ENCODE data around the gene ADAMTS4.

The ADAMTS4 gene

DNA sequence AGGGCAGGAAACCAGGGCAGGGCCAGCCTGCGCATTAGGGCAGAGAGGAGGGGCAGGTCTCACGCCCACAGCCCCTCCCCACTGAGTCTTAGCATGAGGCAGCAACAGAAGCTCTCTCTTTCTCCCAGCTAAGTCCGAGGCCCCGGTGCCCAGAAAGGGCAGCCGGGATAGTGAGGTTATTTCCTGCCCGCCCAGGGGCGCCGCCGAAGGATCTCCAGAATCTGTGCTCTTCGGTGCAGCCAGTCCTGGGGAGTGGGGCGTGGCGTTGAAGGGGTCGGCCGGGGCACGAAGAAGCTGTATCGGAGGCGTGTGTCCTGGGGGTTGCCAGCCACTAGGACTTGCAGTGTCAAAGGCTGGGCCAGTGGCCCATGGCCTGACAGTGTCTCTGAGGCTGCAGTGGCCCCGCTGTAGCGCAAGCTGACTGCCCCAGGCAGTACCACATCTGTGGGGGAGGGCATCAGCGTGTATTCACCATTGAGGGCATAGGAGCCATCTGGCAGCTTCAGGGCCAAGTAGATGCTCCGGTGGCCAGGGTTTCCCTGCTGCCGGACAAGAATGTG lies 7.8 kb downstream of the ADAMTS4 start:
- H3K9ac ChIP-seq (ENCODE audit: low read length) = no peak overlapping the region
- TF ChIP-seq, protein P1, sequence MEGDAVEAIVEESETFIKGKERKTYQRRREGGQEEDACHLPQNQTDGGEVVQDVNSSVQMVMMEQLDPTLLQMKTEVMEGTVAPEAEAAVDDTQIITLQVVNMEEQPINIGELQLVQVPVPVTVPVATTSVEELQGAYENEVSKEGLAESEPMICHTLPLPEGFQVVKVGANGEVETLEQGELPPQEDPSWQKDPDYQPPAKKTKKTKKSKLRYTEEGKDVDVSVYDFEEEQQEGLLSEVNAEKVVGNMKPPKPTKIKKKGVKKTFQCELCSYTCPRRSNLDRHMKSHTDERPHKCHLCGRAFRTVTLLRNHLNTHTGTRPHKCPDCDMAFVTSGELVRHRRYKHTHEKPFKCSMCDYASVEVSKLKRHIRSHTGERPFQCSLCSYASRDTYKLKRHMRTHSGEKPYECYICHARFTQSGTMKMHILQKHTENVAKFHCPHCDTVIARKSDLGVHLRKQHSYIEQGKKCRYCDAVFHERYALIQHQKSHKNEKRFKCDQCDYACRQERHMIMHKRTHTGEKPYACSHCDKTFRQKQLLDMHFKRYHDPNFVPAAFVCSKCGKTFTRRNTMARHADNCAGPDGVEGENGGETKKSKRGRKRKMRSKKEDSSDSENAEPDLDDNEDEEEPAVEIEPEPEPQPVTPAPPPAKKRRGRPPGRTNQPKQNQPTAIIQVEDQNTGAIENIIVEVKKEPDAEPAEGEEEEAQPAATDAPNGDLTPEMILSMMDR (IDR thresholded peaks at IDR 0.05; ENCODE audit: low read depth, low read length) = no peak
- TF ChIP-seq EZH2phosphoT487 (IDR thresholded peaks at IDR 0.05; ENCODE audit: low read depth) = no peak
- H4K20me1 ChIP-seq (ENCODE audit: insufficient read depth, low read length) = no peaks in the 10 kb centered on the region
- no peaks in the 10 kb centered on the region for H3K79me2 ChIP-seq (ENCODE audit: low read length)
- no peak overlapping the region for H3K4me3 ChIP-seq (ENCODE audit: low read length)
- H3K36me3 ChIP-seq (replicated peaks; ENCODE audit: low read depth, low read length) = no peaks in the 10 kb centered on the region
- H3K4me1 ChIP-seq (ENCODE audit: low read length) = peaks cover 45% of the 10 kb centered on the region
- H3K4me2 ChIP-seq (ENCODE audit: low read length) = no peak overlapping the region
- no peaks in the 10 kb centered on the region for H3K9me3 ChIP-seq (ENCODE audit: insufficient read depth, low read length)
- H2AFZ ChIP-seq (ENCODE audit: low read depth, low read length) = no peak overlapping the region
- no peaks in the 10 kb centered on the region for H3K27me3 ChIP-seq (ENCODE audit: low read depth, low read length)
- H3K27ac ChIP-seq (ENCODE audit: low read length) = no peak overlapping the region

DNA sequence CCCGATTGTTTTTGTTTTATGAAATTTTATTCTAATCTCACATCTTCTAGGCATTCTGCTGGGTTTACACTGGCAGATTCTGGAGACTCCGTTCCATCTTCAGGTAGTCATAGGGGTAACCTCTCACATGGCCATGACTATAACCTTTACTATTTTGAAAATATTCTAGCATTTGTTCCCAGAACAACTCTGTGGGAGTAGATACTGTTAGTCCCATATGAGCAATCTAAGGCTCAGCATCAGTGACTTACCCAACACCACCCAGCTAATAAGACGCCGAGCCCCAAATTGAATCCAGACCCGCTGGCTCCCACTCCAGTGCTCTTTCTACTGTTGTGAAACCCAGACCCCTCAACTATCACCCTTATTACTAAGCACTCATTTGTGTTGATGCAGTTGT lies 9.8 kb downstream of the ADAMTS4 start:
- no peaks in the 10 kb centered on the region for H3K27me3 ChIP-seq (ENCODE audit: low read depth, low read length)
- H3K9ac ChIP-seq (ENCODE audit: low read length) = no peak overlapping the region
- no peaks in the 10 kb centered on the region for H3K9me3 ChIP-seq (ENCODE audit: insufficient read depth, low read length)
- H4K20me1 ChIP-seq (ENCODE audit: insufficient read depth, low read length) = no peaks in the 10 kb centered on the region
- no peaks in the 10 kb centered on the region for H3K79me2 ChIP-seq (ENCODE audit: low read length)
- H2AFZ ChIP-seq (ENCODE audit: low read depth, low read length) = no peak overlapping the region
- H3K4me1 ChIP-seq (ENCODE audit: low read length) = peaks cover 48% of the 10 kb centered on the region
- H3K4me2 ChIP-seq (ENCODE audit: low read length) = no peak overlapping the region
- no peak overlapping the region for H3K4me3 ChIP-seq (ENCODE audit: low read length)
- no peak overlapping the region for H3K27ac ChIP-seq (ENCODE audit: low read length)
- TF ChIP-seq, protein P1 (IDR thresholded peaks at IDR 0.05; ENCODE audit: low read depth, low read length) = no peak
- no peak for TF ChIP-seq EZH2phosphoT487 (IDR thresholded peaks at IDR 0.05; ENCODE audit: low read depth)
- no peaks in the 10 kb centered on the region for H3K36me3 ChIP-seq (replicated peaks; ENCODE audit: low read depth, low read length)

DNA sequence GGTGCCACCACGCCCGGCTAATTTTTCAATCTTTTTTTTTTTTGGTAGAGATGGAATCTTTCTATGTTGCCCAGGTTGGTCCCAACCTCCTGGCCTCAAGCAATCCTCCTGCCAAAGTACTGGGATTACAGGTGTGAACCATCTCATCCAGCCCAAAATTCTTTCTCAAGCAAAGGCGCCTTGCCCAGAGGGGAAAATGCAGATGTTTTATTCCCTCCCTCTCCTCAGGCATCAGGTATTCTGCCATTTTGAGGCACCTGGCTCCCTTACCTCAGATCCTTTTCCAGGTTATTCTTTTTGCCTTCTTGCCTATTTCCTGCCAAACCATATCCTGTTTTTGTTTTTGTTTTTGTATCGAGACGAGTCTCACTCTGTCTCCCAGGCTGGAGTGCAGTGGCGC lies 10.5 kb downstream of the ADAMTS4 start:
- H3K4me1 ChIP-seq (ENCODE audit: low read length) = peaks cover 54% of the 10 kb centered on the region
- no peaks in the 10 kb centered on the region for H3K36me3 ChIP-seq (replicated peaks; ENCODE audit: low read depth, low read length)
- H3K4me3 ChIP-seq (ENCODE audit: low read length) = no peak overlapping the region
- no peaks in the 10 kb centered on the region for H3K79me2 ChIP-seq (ENCODE audit: low read length)
- H2AFZ ChIP-seq (ENCODE audit: low read depth, low read length) = no peak overlapping the region
- no peak overlapping the region for H3K27ac ChIP-seq (ENCODE audit: low read length)
- no peak overlapping the region for H3K4me2 ChIP-seq (ENCODE audit: low read length)
- no peak overlapping the region for H3K9ac ChIP-seq (ENCODE audit: low read length)
- no peaks in the 10 kb centered on the region for H3K27me3 ChIP-seq (ENCODE audit: low read depth, low read length)
- H4K20me1 ChIP-seq (ENCODE audit: insufficient read depth, low read length) = no peaks in the 10 kb centered on the region
- TF ChIP-seq, protein P1 (IDR thresholded peaks at IDR 0.05; ENCODE audit: low read depth, low read length) = no peak
- no peak for TF ChIP-seq EZH2phosphoT487 (IDR thresholded peaks at IDR 0.05; ENCODE audit: low read depth)
- H3K9me3 ChIP-seq (ENCODE audit: insufficient read depth, low read length) = no peaks in the 10 kb centered on the region

DNA sequence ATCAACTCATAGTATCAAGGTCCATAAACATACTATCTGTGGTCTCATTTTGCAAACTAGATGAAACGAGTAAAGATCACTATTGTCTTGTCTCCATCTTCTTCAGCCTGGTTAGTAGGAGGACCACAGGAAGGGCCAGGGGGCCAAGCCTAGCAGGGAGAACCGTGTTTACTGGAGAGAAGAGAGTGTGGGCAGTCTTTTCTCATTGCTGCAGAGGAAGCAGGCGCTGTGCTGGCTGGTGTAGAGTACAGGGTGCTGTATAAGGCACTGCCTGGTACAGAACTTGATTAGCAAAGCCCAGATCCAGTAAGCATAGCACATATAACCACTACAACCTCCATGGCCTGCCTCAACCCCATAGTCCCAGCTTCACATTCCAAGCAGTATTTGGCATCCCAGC lies 11.5 kb downstream of the ADAMTS4 start:
- Histone ChIP-seq H3K27me3 (ENCODE audit: low read depth, low read length) (no peaks in the 10 kb centered on the region), H2AFZ (ENCODE audit: low read depth, low read length) (0 out of 2 replicates have a peak overlapping the region, but pooled peaks have one; percentile 39), H3K4me3 (ENCODE audit: low read length) (no peak overlapping the region), H3K4me2 (ENCODE audit: low read length) (no peak overlapping the region; the same call in 1 of the 2 replicates), H3K9ac (ENCODE audit: low read length) (peak overlapping the region; percentile 84; the same call in 1 of the 2 replicates), H4K20me1 (ENCODE audit: insufficient read depth, low read length) (no peaks in the 10 kb centered on the region), H3K27ac (ENCODE audit: low read length) (peak overlapping the region; percentile 96), H3K4me1 (ENCODE audit: low read length) (peaks cover 58% of the 10 kb centered on the region), H3K36me3 (replicated peaks; ENCODE audit: low read depth, low read length) (no peaks in the 10 kb centered on the region), H3K79me2 (ENCODE audit: low read length) (no peaks in the 10 kb centered on the region), H3K9me3 (ENCODE audit: insufficient read depth, low read length) (no peaks in the 10 kb centered on the region)
- no peak for TF ChIP-seq EZH2phosphoT487 (IDR thresholded peaks at IDR 0.05; ENCODE audit: low read depth)
- TF ChIP-seq, protein P1 (IDR thresholded peaks at IDR 0.05; ENCODE audit: low read depth, low read length) = no peak

Data from OCI-LY3 (cell line).